ENCODE results near the gene TTLL4.

DNA sequence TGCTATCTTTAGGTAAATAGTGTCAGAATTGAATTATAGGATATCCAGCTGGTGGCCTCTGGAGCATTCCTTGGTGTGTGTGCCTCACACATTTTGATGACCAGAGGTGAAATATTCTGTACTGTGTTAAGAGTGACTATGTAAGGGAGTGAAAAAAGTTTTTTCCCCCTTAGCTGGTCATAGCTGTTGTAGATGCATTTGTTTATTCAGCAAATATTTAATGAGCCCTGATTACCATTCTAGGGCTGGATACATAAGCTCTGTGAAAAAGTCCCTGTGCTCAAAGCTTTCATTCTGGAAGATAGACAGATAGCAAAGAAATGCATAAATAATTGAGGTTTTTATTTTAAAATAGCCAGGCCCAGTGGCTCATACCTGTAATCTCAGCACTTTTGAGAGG is 10.9 kb downstream of the TTLL4 start:
- TF ChIP-seq CTCF (IDR thresholded peaks at IDR 0.05 in 8 of 11, conservative IDR thresholded peaks at IDR 0.05 in 3 of 11) (no peak), POLR2AphosphoS5 (IDR thresholded peaks at IDR 0.05) (no peak), POLR2A (IDR thresholded peaks at IDR 0.05) (no peak)
